H9 (cell line): Measurements from ENCODE around the gene RSBN1L. TPM values are rescaled to one million over a fixed set of nuclear protein-coding genes. Genes with fewer than 3 reads are reported as not detected.

Experiments used
- DNase-seq: peaks from one replicate; pipeline ENCODE4 v3.0.0-alpha.2; 2017
- H2AFZ ChIP-seq: one replicate; pipeline ENCODE4 v1.6.1; 2013; ENCODE audit warnings: mild to moderate bottlenecking, low read length, control low read depth, moderate library complexity
- H2AK5ac ChIP-seq: 2 replicates; pipeline ENCODE4 v1.6.1; 2013; ENCODE audit warnings: low read length, control low read depth, mixed read lengths; ENCODE audit not compliant: insufficient read length
- H2BK120ac ChIP-seq: one replicate; pipeline ENCODE4 v1.6.1; 2013; ENCODE audit warnings: low read depth, mild to moderate bottlenecking, low read length, control low read depth, inconsistent platforms; ENCODE audit not compliant: poor library complexity, severe bottlenecking
- H2BK12ac ChIP-seq: 2 replicates; pipeline ENCODE4 v1.6.1; 2013; ENCODE audit warnings: low read length, control low read depth, mixed read lengths, low read depth; ENCODE audit not compliant: insufficient read length
- H2BK15ac ChIP-seq: 2 replicates; pipeline ENCODE4 v1.6.1; 2013; ENCODE audit warnings: low read depth, low read length, control low read depth
- H2BK20ac ChIP-seq: one replicate; pipeline ENCODE4 v1.6.1; 2013; ENCODE audit warnings: low read depth, mild to moderate bottlenecking, low read length, control low read depth, inconsistent platforms; ENCODE audit not compliant: poor library complexity, severe bottlenecking
- H2BK5ac ChIP-seq: 2 replicates; pipeline ENCODE4 v1.6.1; 2013; ENCODE audit warnings: low read length, control low read depth, mixed read lengths; ENCODE audit not compliant: insufficient read length
- H3K14ac ChIP-seq: 2 replicates; pipeline ENCODE4 v1.6.1; 2013; ENCODE audit warnings: low read length, control low read depth; ENCODE audit not compliant: insufficient read depth
- H3K18ac ChIP-seq: 2 replicates; pipeline ENCODE4 v1.6.1; 2013; ENCODE audit warnings: low read depth, mild to moderate bottlenecking, mixed read lengths, low read length, control low read depth; ENCODE audit not compliant: insufficient read length
- H3K23ac ChIP-seq: 2 replicates; pipeline ENCODE4 v1.6.1; 2013; ENCODE audit warnings: low read length, control low read depth, mixed read lengths, low read depth; ENCODE audit not compliant: insufficient read length
- H3K23me2 ChIP-seq: 2 replicates; pipeline ENCODE4 v1.6.1; 2013; ENCODE audit warnings: low read depth, mild to moderate bottlenecking, mixed read lengths, low read length, control low read depth; ENCODE audit not compliant: insufficient read length, poor library complexity, severe bottlenecking
- H3K27ac ChIP-seq: 2 replicates; pipeline ENCODE4 v1.5.1; 2013; ENCODE audit warnings: low read length, control low read depth, mixed read lengths, low read depth; ENCODE audit not compliant: insufficient read length
- H3K27me3 ChIP-seq: 2 replicates; pipeline ENCODE4 v1.6.1; 2013; ENCODE audit warnings: low read length, control low read depth, inconsistent platforms; ENCODE audit not compliant: insufficient read depth
- H3K4ac ChIP-seq: 2 replicates; pipeline ENCODE4 v1.6.1; 2013; ENCODE audit warnings: low read depth, mild to moderate bottlenecking, control low read depth, inconsistent platforms, low read length, moderate library complexity
- H3K4me1 ChIP-seq: 2 replicates; pipeline ENCODE4 v1.6.1; 2013; ENCODE audit warnings: low read length, control low read depth, inconsistent platforms; ENCODE audit not compliant: insufficient read depth
- H3K4me2 ChIP-seq: 2 replicates; pipeline ENCODE4 v1.6.1; 2013; ENCODE audit warnings: low read length, control low read depth, mixed read lengths; ENCODE audit not compliant: insufficient read length, insufficient read depth
- H3K56ac ChIP-seq: 2 replicates; pipeline ENCODE4 v1.6.1; 2013; ENCODE audit warnings: low read depth, mild to moderate bottlenecking, mixed read lengths, low read length, control low read depth; ENCODE audit not compliant: insufficient read length
- H3K79me1 ChIP-seq: 2 replicates; pipeline ENCODE4 v1.6.1; 2013; ENCODE audit warnings: low read depth, mild to moderate bottlenecking, moderate library complexity, low read length, control low read depth, inconsistent platforms; ENCODE audit not compliant: insufficient read depth, poor library complexity, severe bottlenecking
- H3K79me2 ChIP-seq: 2 replicates; pipeline ENCODE4 v1.6.1; 2013; ENCODE audit warnings: low read length, control low read depth, inconsistent platforms; ENCODE audit not compliant: insufficient read depth
- H3K9ac ChIP-seq: 2 replicates; pipeline ENCODE4 v1.6.1; 2013; ENCODE audit warnings: low read length, control low read depth, mixed read lengths; ENCODE audit not compliant: insufficient read length; ENCODE audit errors: extremely low read depth
- H3K9me3 ChIP-seq: one replicate; pipeline ENCODE4 v1.6.1; 2013; ENCODE audit warnings: low read depth, low read length, inconsistent platforms; ENCODE audit not compliant: control insufficient read depth
- H3T11ph ChIP-seq: one replicate; pipeline ENCODE4 v1.6.1; 2013; ENCODE audit warnings: mild to moderate bottlenecking, low read length, control low read depth, inconsistent platforms
- H4K20me1 ChIP-seq: one replicate; pipeline ENCODE4 v1.6.1; 2013; ENCODE audit not compliant: control insufficient read depth, insufficient read length, insufficient read depth
- H4K5ac ChIP-seq: 2 replicates; pipeline ENCODE4 v1.6.1; 2013; ENCODE audit warnings: low read depth, mild to moderate bottlenecking, mixed read lengths, low read length, control low read depth; ENCODE audit not compliant: insufficient read length
- H4K8ac ChIP-seq: replicated peaks from 2 replicates; pipeline ENCODE4 v1.6.1; 2013; ENCODE audit warnings: low read length, control low read depth, mixed read lengths, low read depth; ENCODE audit not compliant: insufficient read length
- H4K91ac ChIP-seq: 2 replicates; pipeline ENCODE4 v1.6.1; 2013; ENCODE audit warnings: low read depth, mild to moderate bottlenecking, moderate library complexity, mixed read lengths, low read length, control low read depth; ENCODE audit not compliant: insufficient read length
- H3K27ac Mint-ChIP-seq, 3 experiments: 2 replicates in 2 of 3; 3 replicates in 1 of 3; pipeline ENCODE4 v1.8.0; 2020 to 2021; ENCODE audit warnings: mixed read lengths in 3 of 3, mild to moderate bottlenecking in 1 of 3, moderate library complexity in 1 of 3
- H3K27me3 Mint-ChIP-seq: 2 replicates; pipeline ENCODE4 v1.8.0; 2021; ENCODE audit warnings: low read depth, mild to moderate bottlenecking, moderate library complexity, mixed read lengths
- H3K36me3 Mint-ChIP-seq, 3 experiments: 2 replicates in 2 of 3; 3 replicates in 1 of 3; pipeline ENCODE4 v1.8.0; 2020 to 2021; ENCODE audit warnings: low read depth in 3 of 3, mixed read lengths in 3 of 3; ENCODE audit not compliant: insufficient read depth in 1 of 3
- H3K4me1 Mint-ChIP-seq, 2 experiments: 2 replicates each; pipeline ENCODE4 v1.8.0; 2020; ENCODE audit warnings: mixed read lengths in 2 of 2
- H3K4me3 Mint-ChIP-seq, 2 experiments: 2 replicates in 1 of 2; 3 replicates in 1 of 2; pipeline ENCODE4 v1.8.0; 2020 to 2021; ENCODE audit warnings: mild to moderate bottlenecking in 2 of 2, mixed read lengths in 2 of 2, moderate library complexity in 1 of 2
- H3K9me3 Mint-ChIP-seq, 2 experiments: 2 replicates in 1 of 2; 3 replicates in 1 of 2; pipeline ENCODE4 v1.8.0; 2020; ENCODE audit warnings: mild to moderate bottlenecking in 2 of 2, mixed read lengths in 2 of 2, moderate library complexity in 1 of 2
- WGBS: extraction: QIAGEN DNeasy Blood & Tissue Kit; methylation state at CpG from one replicate; pipeline ENCODE4 v1.1.7; 2013; ENCODE audit warnings: missing lambda C conversion rate, low lambda C conversion rate, mixed read lengths; ENCODE audit not compliant: insufficient read length; ENCODE audit errors: extremely low coverage; 5-methylcytosine and 5-hydroxymethylcytosine counted together
- total RNA-seq: library from RNA; stranded (reverse); gene quantifications from 2 replicates; pipeline ENCODE4 v1.2.1, GENCODE V29; 2021
- TF ChIP-seq, protein P1 (sequence below): fragments of 200-600 bp; sonication (generic); conservative IDR thresholded peaks from 3 replicates; pipeline ENCODE4 v1.8.0; 2021; ENCODE audit warnings: antibody characterized with exemption, mild to moderate bottlenecking

The RSBN1L gene
- total RNA-seq, 1 experiment from 2014 or later, result 20.6 TPM

DNA sequence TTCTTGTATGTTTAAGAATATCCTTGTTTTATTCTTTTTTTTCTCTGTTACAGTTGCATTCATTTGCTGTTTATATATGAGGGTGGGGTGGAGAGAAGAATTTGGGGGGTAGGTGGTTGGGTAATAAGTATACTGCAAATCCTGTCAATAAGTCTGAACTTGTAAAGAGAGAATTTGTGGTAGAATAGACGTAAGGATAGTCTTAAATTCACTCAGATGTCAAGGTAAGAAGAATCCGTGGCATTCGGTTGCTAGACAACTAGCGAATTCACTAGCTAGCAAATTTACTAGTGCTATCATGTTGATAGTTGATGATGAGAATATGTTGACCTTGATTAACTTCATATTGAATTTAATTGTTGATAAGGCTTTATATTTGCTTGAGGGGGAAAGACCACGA, 40.7 kb downstream of the RSBN1L start:
- Histone ChIP-seq H2AK5ac (no peak overlapping the region), H3K4me2 (no peak overlapping the region), H4K20me1 (no peaks in the 10 kb centered on the region), H2AFZ (no peak overlapping the region), H2BK20ac (no peak overlapping the region), H2BK12ac (no peak overlapping the region), H3K18ac (no peak overlapping the region), H3K79me1 (peaks cover 5% of the 10 kb centered on the region), H3K9ac (no peak overlapping the region), H3K14ac (no peak overlapping the region), H2BK120ac (no peak overlapping the region), H3K56ac (no peak overlapping the region), H2BK15ac (no peak overlapping the region), H3K27ac (no peak overlapping the region), H4K91ac (no peak overlapping the region), H3K27me3 (no peaks in the 10 kb centered on the region), H3K23me2 (no peaks in the 10 kb centered on the region), H3K9me3 (no peaks in the 10 kb centered on the region), H4K8ac (no peak overlapping the region), H3K4ac (no peak overlapping the region), H2BK5ac (no peak overlapping the region), H3K4me1 (no peaks in the 10 kb centered on the region), H4K5ac (no peak overlapping the region), H3K79me2 (peaks cover 4% of the 10 kb centered on the region; the same call in 1 of the 2 replicates), H3K23ac (no peak overlapping the region), H3T11ph (no peak overlapping the region)
- TF ChIP-seq, protein P1, sequence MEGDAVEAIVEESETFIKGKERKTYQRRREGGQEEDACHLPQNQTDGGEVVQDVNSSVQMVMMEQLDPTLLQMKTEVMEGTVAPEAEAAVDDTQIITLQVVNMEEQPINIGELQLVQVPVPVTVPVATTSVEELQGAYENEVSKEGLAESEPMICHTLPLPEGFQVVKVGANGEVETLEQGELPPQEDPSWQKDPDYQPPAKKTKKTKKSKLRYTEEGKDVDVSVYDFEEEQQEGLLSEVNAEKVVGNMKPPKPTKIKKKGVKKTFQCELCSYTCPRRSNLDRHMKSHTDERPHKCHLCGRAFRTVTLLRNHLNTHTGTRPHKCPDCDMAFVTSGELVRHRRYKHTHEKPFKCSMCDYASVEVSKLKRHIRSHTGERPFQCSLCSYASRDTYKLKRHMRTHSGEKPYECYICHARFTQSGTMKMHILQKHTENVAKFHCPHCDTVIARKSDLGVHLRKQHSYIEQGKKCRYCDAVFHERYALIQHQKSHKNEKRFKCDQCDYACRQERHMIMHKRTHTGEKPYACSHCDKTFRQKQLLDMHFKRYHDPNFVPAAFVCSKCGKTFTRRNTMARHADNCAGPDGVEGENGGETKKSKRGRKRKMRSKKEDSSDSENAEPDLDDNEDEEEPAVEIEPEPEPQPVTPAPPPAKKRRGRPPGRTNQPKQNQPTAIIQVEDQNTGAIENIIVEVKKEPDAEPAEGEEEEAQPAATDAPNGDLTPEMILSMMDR, result no peak
- WGBS, result no CpG with 5 or more reads among the region's 5 CpGs
- Mint-ChIP-seq H3K27ac (peak overlapping the region in 1 of 3 experiments; percentile 49; a peak in 2 of 7 replicates), H3K27me3 (no peaks in the 10 kb centered on the region), H3K36me3 (peaks cover 0 to 18% (median 11%) of the 10 kb centered on the region in 3 experiments; a peak in 6 of 7 replicates), H3K4me3 (no peak overlapping the region), H3K4me1 (no peaks in the 10 kb centered on the region), H3K9me3 (no peaks in the 10 kb centered on the region)
- DNase-seq, result no peak
